NOMO-1 treated with dmso at 0.1 percent for 144 hours (cell line): Measurements from ENCODE around the gene NR4A2.
A peak's percentile ranks its signal among the peaks of the same experiment; 100 is the strongest.
"Not testable (repeated sequence)": the region's sequence is repeated elsewhere in the genome, so short reads cannot be mapped to it uniquely, and the experiment has no call there.

ENCODE experiments used
- DNase-seq: peaks from one replicate; lab custom pipeline; 2025; ENCODE audit not compliant: unreplicated experiment; lab: John Stamatoyannopoulos, UW

NR4A2 gene

GRCh38 chr2:156322051-156322685 is 10.4 kb downstream of the NR4A2 start:
- no peak for DNase-seq

GRCh38 chr2:156321243-156321904 is 11.1 kb downstream of the NR4A2 start:
- DNase-seq = no peak

DNA sequence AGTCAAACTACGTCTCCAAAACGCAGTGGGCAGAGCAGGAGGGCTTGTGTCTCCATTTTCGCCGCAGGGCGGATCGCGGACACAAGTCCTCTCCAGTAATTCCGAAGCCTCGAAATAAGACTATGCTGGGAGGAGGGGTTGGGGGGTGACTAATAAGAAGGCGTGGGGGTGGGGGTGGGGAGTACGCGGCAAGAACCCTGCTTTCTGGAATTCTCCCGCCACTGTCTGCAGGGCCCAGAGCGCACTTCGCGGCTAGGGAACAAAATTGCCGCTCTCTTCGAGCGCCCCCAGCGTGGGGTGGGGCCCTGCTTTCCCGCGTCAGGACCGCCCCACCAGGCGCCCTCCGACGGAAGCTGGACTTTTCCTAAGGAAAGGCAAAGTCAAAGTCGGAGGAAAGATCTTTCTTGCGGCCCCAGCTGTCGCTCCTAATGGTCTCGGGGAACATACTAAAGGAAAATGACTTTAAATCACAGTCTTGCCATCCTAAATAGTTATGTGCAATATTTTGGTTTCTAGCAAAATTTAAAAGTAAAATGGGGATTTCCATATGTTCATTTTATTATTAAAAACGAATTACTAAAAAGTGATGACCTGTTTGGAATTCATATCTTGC is 11.9 kb downstream of the NR4A2 start:
- no peak for DNase-seq

GRCh38 chr2:156319811-156320485 is 12.6 kb downstream of the NR4A2 start:
- no peak for DNase-seq

DNA sequence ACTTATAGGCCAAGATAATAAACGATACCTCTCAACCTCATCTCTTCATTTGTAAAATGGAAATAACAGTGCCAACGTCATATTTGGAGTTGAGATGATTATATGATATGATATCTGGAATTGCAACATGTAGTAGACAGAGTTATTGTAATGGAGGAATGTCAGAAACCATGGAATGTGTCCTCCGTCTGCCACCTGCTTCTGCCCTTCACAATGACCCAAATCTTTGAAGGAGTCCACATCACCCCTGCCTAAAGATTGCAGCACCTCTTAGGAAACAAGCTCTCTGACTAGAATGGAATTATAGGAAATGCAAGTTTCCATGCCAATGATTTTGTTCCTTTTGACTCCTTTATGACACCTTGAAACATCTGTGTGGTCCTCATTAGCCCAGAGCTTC is 14.9 kb downstream of the NR4A2 start:
- no peak for DNase-seq

DNA sequence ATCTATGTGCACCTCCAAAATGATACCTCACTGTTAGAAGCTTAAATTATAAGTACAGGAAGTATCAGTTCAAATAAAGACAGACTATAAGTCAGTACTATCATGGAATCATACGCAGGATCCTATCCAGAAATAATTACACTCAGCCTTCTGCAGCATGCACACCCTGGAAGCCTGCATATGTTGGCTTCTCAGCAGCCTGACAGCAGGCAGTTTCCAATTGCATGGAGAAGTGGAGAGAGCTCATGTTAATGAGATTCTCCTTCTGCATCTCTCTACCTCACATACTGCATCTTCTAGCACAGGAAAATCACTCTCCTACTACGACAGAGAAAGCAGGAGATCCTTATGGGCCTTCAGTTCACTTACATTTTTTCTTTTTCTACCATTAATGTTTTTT is 20.5 kb downstream of the NR4A2 start:
- DNase-seq = no peak

DNA sequence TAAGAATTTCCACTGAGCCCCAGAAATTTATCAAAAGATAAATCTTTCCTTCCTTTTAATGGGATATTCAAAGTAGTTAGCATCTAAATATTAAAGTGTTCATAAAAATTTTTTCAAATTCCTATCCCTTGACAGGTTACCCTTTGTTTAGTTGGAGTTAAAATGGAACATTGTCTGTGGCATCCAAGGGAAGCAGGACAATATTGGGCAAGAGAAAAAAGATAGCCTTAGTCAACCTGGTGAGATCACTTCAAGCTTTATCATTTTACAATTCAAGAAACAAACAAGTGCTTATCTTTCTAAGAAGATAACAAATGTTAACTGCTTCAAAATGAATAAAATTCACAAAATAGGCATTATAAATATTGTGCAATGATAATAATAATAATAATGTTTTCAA is 21.7 kb downstream of the NR4A2 start:
- DNase-seq = no peak

- no peak for DNase-seq
These were observed 22.6 kb downstream of the NR4A2 start for GRCh38 chr2:156309917-156310316.

- DNase-seq = peak; percentile 56
These were observed 23.4 kb downstream of the NR4A2 start for GRCh38 chr2:156309167-156309566.

DNA sequence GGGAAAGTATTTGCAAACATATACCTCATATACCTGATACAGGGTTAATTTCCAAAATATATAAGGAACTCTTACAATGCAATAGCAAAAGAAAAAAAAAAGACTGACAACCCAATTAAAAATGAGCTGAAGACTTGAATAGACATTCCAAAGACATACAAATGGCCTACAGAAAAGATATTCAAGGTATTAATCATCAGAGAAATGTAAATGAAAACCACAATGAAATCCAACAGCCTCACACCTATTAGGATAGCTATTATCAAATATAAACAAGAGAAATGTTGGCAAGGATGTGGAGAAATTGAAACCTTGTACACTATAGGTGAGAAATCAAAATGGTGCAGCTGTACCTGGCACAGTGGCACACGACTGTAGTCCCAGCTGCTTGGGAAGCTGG is 25.7 kb downstream of the NR4A2 start:
- DNase-seq = no peak

DNA sequence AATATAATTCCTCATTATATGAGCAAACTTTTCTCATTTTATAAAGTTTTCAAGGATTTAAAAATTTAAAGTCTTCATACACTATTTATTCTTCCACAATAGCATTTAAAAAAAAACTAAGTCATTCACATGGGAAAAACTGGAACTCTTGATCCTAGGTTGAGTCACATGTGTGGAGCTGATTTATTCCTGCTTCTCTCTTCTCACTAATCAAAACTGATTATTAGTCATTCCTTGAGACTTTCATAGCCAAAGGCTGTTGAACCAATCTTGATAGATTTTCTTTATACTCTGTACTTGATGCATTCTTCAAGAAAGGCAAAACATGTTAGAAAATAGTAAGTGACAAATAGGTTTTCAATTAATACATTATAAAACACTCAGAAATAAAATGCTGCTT is 27.4 kb downstream of the NR4A2 start:
- DNase-seq = no peak

- DNase-seq = no peak
These were observed 32.2 kb downstream of the NR4A2 start for GRCh38 chr2:156300337-156300736.

GRCh38 chr2:156294945-156295580 is 37.5 kb downstream of the NR4A2 start:
- no peak for DNase-seq

DNA sequence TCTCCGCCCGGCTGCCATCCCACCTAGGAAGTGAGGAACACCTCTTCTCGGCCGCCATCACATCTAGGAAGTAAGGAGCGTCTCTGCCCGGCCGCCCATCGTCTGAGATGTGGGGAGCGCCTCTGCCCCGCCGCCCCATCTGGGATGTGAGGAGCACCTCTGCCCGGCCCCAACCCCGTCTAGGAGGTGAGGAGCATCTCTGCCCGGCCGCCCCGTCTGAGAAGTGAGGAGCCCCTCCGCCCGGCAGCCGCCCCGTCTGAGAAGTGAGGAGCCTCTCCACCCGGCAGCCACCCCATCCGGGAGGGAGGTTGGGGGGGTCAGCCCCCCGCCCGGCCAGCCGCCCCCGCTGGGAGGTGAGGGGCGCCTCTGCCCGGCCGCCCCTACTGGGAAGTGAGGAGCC is 39.1 kb downstream of the NR4A2 start:
- not testable (repeated sequence) for DNase-seq

GRCh38 chr2:156279446-156280150 is 52.9 kb downstream of the NR4A2 start:
- no peak for DNase-seq
